Omental fat pad (tissue), 4 donors: ENCODE data around the gene PCNT. TPM values are rescaled to one million over a fixed set of nuclear protein-coding genes. Genes with fewer than 3 reads are reported as not detected.

Source experiments
- ATAC-seq: fragments of 150-250 bp; one replicate; pipeline ENCODE4 v1.9.1; 2016; ENCODE audit warnings: mild to moderate bottlenecking, moderate library complexity; ENCODE audit not compliant: low FRiP score
- DNase-seq: peaks from one replicate; pipeline ENCODE4 v3.0.0-alpha.2; 2019; ENCODE audit warnings: low spot score
- CTCF ChIP-seq, 3 donors: fragments of 450-650 bp; IDR thresholded peaks; one replicate each; pipeline ENCODE4 v1.5.1; 2016 to 2017; ENCODE audit warnings: antibody characterized with exemption in 3 of 3, mild to moderate bottlenecking in 3 of 3, moderate library complexity in 2 of 3
- total RNA-seq, 4 donors: library from RNA; depleted of rRNA; stranded (reverse); fragments of >200 nt; gene quantifications; one replicate each; pipeline ENCODE4 v1.1.0, GENCODE V29; 2016

Gene PCNT
- total RNA-seq, 4 donors from 2014 or later: 23.0 to 51.7 (median 24.4) TPM

DNA sequence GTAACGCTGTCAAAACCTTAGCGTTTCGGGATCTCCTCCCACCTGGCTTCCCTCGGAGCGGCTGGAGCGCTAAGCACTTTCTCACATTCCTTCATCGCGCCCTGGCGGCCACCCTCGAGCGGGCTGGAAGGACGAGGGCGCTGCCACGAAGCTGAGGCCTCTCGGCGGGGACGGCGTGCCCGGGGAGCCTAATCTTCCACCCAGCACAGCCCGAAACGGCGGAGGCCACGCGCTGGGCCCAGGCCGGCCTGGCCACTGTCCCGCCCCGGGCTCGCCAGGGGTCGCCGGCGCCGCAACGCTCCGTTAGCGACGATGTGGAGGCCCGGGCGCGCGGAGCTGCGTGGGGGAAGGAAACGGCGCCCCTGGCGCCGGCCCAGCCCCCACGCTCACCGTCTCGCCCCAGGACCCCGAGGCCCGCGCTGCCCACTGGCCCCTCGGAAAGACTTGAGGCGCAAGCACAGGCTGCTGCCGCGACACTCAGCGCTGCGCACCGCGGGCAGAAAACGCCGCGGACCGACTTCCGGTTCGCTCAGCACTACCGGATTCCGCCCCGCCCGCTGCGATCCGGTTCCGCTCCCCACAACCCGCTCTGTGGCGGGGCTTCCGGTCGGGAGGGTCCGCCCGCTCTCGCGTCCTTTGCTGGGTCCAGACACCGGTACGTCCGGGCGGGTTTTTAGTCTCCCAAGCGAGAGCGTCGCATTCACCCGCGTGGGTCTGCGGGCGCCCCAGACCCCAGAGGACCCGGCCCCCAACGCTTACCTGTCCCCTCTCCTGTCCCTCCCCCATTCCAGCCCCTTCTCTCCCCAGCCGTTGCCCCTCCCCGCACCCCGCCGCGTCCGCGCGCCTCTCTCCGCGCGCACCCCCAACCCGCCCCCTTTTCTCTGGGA is 38.0 kb upstream of the PCNT start, which contains the start of gene YBEY:
Gene YBEY (plus strand): TSS at position 582 of the 887 bp plus-strand sequence. CDS start 572 bp downstream, outside the sequence.
- TF ChIP-seq CTCF (IDR thresholded peaks at IDR 0.05): no peak
- peak; percentile 37 for DNase-seq
- peak; percentile 97 for ATAC-seq

GRCh38 chr21:46286648-46287002 is 37.3 kb upstream of the PCNT start:
- no peak for TF ChIP-seq CTCF (IDR thresholded peaks at IDR 0.05)
- DNase-seq (no peak), ATAC-seq (no peak)

DNA sequence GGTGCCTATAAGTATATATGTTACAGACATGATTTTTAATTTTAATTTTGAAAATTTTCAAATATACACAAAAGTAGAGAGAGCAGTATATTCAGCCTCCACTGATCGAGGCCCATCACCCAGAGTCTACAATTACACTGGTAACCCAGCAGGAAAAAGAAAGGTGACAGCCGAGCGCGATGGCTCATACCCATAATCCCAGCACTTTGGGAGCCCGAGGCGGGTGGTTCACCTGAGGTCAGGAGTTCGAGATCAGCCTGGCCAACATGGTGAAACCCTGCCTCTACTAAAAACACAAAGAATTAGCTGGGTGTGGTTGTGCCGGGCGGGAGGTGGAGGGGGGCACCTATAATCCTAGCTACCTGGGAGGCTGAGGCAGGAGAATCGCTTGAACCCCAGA is 36.4 kb upstream of the PCNT start:
- DNase-seq (no peak), ATAC-seq (no peak)
- TF ChIP-seq CTCF (IDR thresholded peaks at IDR 0.05): no peak

DNA sequence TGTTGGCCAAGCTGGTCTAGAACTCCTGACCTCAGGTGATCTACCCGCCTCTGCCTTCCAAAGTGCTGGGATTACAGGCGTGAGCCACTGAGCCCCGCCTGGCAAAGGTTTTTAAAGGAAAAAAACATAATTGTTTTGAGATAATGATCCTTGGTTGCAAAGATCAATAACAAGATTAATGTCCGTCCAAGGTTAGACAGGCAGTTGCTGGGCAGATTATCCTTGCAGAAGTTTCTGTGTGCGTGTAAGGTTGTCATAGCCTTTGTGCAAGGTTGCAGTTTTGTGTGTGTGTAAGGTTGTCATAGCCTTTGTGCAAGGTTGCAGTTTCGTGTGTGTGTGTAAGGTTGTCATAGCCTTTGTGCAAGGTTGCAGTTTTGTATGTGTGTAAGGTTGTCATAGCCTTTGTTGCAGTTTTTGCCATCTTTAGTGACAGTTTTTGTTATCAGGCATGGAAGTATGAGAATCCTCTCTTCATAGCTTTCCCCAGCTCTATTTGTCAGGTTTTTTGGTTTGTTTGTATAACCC is 34.2 kb upstream of the PCNT start:
- ATAC-seq: no peak
- TF ChIP-seq CTCF (IDR thresholded peaks at IDR 0.05): no peak
- no peak for DNase-seq

DNA sequence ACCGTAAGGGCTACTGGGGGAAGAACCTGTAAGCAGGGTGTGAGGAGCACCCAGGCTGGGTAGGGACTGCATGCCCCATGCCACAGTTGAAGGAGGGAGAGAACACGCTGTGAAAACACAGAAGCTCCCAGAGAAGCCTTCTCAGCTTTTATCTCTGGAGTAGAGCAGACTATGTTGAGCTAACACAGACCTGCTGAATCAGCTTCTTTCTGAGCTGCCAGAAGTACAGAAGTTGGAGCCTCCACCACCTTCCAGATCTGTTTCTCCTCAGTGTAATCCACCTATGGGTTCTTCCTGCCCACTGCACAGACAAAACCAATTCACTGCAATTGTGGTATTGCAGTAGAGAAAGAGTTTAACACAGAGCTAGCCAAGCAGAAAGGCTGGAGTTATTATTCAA is 32.4 kb upstream of the PCNT start:
- no peak for DNase-seq
- TF ChIP-seq CTCF (IDR thresholded peaks at IDR 0.05): no peak
- ATAC-seq: no peak

- no peak for DNase-seq
- no peak for ATAC-seq
Measured at GRCh38 chr21:46294647-46295176, 29.2 kb upstream of the PCNT start.

More at GRCh38 chr21:46294647-46295176, 29.2 kb upstream of the PCNT start:
- TF ChIP-seq CTCF (IDR thresholded peaks at IDR 0.05): no peak
